ENCODE results near the gene NSMCE3.

Gene NSMCE3

DNA sequence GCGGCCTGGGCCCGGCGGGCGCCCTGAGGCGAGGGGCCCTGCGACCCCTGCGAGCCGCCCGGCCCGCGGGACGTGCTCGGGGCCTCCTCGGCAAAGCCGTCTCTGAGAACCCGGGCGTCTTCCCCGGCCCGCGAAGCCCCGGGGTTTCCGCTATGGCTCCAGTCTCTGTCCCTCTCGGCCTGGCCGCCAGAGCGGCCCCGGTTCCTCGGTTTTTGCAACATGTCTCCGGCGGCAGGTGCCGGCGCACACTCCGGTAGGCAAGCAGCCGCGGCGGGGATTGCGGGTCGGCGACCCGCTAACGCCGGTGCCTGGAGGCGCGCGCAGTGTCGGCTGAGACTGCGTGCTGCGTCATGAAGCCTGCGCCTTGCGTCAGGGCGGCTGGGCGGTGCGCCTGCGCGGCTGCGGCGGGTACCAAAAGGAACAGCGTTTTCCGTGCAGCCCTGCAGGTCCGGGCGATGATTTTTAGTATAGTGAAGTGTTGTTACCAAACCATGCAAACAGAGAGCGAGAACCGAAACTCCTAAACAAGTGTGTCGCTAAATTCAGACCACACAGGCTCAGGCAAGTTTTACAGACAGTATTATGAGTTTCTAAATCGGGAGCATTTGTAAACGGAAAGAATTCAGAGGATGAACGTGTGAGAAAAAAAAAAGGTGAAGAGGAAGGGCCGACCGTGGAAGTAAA lies at the start of gene NSMCE3:
TSS of gene NSMCE3 (minus strand) at position 338 of the 684 bp plus-strand sequence. CDS start at position 221, 117 bp downstream.
- peak; percentile 49 for DNase-seq

DNA sequence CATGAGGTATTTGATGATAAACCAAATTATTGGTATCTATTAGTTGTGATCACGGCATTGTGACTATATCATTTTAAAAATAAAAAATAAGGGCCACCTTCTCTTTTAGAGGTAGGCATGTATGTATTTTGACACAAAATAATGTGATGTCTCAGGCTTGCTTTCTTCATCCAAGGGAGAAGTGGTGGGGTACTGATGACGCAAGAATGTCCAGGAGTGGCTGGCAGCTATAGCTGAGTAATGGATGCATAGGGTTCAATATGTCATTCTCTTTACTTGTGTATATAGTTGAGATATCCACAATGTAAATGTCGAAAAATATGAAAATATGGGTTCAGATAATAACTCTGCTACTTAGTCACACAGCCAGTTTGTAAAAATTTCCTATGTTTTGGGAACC lies 46.8 kb upstream of the NSMCE3 start:
- DNase-seq, result no peak

GRCh38 chr15:29312387-29312786 lies 42.8 kb upstream of the NSMCE3 start:
- DNase-seq, result no peak

DNA sequence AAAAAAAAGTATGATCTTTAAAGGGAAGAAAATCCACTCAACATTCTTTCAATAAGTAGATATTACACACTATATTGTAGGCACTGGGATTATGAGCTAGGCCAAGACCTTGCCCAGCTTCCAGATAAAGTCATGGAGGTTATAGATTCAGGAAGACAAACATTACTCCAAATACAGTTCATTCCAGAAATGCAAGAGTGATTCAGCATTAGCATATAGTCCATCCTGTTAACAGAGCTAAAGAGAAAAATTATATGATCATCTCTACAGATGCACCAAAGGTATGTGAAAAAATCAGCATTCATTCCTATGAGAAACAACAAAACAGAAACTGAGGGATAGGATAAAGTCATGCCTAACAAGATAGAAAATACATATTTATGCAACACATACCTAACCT lies 42.1 kb upstream of the NSMCE3 start:
- no peak for DNase-seq

DNA sequence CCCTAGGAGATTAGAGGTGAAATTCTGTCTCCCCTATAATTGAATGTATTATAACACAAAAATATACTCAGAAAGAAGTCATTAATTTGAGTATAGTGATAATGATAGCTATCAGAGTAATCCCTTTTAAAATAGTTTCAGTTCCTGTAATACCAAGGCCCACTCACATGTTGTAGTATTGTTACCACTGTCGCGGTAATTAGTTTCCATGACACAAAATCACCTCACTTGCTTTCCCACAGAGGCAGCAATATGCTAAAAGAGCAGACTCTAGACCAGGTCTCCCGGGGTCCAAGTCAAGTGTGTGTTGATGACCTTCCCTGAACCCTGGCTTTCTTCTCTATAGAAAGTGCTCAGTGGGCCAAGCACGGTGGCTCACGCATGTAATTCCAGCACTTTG lies 39.5 kb upstream of the NSMCE3 start:
- no peak for DNase-seq

DNA sequence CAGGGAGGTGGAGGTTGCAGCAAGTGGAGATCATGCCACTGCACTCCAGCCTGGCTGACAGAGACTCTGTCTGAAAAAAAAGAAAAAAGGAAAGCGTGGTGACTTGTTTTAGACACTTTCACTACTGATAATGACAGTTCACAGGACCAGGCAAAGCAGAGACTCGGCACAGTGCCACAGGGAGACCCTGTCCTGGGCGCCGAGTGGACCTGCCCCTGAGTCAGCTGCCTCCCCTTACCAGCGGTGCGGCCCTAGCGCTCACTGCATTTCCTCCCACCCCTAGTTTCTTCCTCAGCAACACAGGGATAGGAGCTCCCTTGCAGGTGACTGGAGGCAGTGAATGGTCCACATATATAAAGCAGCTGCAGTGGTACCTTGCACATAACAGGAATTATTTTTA lies 38.7 kb upstream of the NSMCE3 start:
- DNase-seq, result no peak

- DNase-seq, result no peak
Measured at GRCh38 chr15:29305556-29305955, 35.9 kb upstream of the NSMCE3 start.

GRCh38 chr15:29302871-29303270 lies 33.2 kb upstream of the NSMCE3 start:
- no peak for DNase-seq

DNA sequence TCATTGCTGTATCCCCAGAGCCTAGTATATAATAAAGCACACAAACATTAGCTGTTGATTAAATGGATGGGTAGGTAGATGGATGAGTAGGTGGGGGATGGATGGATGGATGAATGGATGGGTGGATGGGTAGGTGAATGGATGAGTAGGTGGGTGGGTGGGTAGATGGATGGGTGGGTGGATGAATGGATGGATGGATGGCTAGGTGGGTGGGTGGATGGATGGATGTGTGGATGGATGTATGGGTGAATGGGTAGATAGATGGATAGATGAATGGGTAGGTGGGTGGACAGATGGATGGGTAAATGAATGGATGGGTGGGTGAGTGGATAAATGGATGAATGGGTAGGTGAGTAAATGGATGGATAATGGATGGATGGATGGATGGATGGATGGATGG lies 30.2 kb upstream of the NSMCE3 start:
- no peak for DNase-seq

DNA sequence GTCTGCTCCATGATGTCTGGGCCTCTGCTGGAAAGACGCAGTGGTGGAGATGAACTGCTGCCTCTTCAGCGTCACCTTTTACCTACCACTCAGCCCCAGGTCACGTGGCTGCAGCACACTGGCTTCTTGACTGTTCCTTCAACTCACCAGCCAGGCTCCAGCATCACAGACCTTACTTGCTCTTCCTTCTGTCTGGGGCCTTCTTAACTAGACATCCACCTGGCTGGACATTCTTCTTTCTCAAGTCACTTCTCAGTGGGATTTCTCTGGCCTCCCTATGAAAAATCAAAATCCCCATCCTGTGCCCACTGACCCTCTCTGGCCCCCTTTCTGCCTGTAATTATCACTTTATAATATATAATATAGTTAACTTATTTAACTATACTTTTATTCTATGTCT lies 29.7 kb upstream of the NSMCE3 start:
- no peak for DNase-seq

DNA sequence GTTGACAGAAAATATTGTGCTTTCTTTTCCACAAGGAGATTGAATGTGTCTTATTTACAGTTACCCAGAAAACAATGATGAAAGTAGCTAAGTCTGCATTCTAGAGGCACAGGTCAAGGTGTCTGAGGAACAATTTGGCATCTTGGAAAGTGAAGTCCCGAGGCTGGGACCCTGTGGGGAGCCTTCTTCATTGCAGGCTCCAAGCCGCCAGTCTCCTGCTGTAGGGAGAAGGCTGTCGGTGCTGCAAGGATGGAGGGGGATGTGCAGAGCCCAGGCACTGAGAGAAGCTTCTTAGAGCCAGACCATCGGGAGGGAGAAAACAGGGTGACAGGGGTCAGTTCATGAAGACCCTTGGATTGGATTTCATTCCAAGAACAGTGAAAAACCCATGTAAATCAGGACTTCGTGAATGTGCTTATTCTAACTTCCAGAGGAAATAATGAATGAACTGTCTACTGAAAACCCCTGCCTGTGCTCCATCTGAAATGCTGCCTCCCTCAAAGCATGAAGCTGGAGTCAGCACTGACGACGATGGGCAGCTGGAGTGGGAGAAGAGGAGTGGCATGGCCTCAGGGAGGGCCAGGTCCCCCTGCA lies 25.2 kb upstream of the NSMCE3 start:
- no peak for DNase-seq

DNA sequence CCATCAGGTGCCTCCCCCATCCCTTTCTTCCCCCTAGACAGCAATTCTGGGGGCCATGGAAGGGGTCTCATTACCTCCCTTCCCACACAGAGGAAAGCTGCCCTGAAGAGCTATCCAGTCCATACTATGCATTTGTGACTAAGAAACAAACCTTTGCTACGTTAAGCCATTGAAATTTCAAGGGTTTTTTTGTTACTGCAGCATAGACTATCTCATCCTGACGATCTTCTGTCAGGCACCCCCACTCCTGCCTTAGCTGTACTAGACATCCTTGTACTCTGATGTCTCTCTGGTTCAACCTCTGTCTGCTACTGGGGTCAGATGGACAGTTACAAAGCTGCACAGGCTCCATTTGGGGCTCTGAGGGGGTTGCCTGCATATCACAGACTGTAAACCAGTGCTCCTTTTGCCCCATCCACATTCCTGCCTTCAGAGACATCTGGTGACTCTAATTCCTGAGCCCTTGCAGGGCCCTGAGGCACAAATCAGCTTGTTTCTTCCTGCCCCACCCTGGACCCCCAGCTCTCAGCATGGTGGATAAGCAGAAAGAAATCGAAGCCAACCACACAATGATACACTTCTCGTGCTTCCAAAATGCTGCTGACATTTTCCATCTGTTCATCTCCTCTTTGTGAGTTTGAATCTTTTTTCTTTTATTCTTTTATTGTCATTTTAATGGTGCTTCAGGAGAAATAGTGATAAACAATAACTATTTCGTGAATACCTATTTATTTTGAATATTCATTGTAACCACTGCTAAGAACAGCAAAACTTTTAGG lies 21.6 kb upstream of the NSMCE3 start:
- DNase-seq, result no peak

GRCh38 chr15:29289173-29289572 lies 19.6 kb upstream of the NSMCE3 start:
- DNase-seq, result no peak

GRCh38 chr15:29285386-29285785 lies 15.8 kb upstream of the NSMCE3 start:
- DNase-seq, result no peak

GRCh38 chr15:29283381-29283780 lies 13.8 kb upstream of the NSMCE3 start:
- DNase-seq, result no peak

DNA sequence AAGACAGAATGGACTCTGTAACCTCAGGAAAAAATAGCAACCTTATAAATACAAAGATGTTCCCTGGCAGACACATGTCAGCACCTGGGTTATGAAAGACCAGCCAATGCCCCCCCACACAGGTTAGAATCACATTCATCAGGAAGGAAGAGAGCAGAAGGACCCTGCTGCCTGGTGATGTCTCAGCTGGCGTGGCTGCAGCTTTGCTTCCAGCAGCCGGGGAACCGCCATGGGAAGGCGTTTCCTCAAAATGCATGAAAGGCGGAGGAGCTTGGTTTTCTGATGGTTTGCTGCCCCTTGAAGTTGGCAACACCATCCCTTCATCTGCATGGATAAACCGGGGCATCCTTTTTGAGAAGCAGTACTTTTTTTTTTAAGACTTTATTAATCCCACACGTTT lies 10.9 kb upstream of the NSMCE3 start:
- DNase-seq, result no peak

- DNase-seq, result no peak
Measured at GRCh38 chr15:29278436-29279105, 8.9 kb upstream of the NSMCE3 start.

DNA sequence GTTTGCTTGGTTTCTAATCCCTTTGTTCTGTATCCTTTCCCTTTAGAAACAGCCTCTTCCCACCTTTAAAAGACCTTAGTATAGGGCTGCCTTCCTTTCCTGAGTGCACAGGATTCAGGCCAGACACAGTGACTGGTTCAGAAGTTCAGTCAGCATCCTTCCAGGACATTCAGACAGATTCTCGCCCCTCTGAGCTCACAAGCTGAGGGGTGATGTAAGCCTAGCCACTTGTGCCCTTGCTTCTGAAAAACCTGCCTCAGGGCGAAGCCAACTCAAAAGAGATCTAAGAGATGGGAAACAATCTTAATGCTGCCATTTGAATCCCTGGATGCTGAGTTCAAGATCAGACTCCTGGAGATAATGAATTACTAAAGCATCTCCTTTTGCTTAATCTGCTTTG lies 6.7 kb upstream of the NSMCE3 start:
- no peak for DNase-seq

- no peak for DNase-seq
Measured at GRCh38 chr15:29275855-29276254, 6.2 kb upstream of the NSMCE3 start.

DNA sequence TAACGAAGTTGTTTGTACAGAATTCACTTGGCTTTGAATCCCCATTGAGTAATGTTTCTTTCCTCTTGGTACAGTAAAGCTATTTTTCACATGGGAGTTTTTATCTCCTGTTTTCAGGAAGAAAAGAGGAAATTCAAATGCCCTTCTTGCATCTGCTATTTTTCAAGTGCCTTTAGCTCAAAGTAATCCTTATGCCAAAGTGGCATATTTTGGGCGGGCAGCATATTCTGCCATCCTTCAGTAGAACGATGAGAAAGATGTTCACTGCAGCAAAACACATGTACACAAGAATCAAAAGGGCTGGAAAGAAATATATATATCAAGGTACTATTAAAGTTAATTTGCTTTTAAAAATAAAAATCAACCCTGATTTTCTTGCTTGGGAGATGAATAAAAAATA lies 5.3 kb upstream of the NSMCE3 start:
- no peak for DNase-seq

DNA sequence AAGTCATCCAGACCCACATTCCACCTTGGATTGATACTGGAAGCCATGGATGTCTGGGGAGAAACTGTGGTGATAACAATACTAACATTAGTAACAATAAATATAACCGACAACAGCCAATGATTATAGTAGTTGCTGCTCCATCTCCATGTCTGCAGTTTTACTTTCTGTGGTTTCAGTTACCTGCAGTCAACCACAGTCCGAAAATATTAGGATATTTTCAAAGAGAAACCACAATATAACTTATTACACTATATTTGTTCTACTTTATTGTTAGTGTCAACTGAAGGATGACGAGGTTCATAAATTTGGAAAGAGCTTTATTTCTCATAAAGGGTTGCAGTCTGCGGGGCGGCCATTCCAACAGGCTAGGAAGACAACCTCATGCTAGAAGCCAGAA lies 2.6 kb upstream of the NSMCE3 start:
- no peak for DNase-seq

- DNase-seq, result no peak
Measured at GRCh38 chr15:29270976-29271375, 1.4 kb upstream of the NSMCE3 start.

- DNase-seq, result no peak
Measured at GRCh38 chr15:29270169-29270955, 740 bp upstream of the NSMCE3 start.

Data from DMS 273 treated with DMSO at 0.1 percent for 48 hours (cell line).